Naive thymus-derived CD4-positive, alpha-beta T cell (primary cell): ENCODE measurements around the gene MIA2. TPM values are rescaled to one million over a fixed set of nuclear protein-coding genes. Genes with fewer than 3 reads are reported as not detected.
A peak's percentile ranks its signal among the peaks of the same experiment; 100 is the strongest.

Experiments
- ATAC-seq: fragments of 150-1000 bp; cut with Tn5 transposase; 2 replicates; pipeline ENCODE4 v1.10.0; 2021; ENCODE audit warnings: mild to moderate bottlenecking, moderate library complexity
- CTCF ChIA-PET: fragments of 350-600 bp; sonication (Branson Sonifier 250); formaldehyde crosslinking; loops from one replicate; lab custom pipeline; 2021; ENCODE audit warnings: antibody characterized with exemption; lab: Charles Lee
- POLR2A ChIA-PET: fragments of 350-600 bp; sonication (Branson Sonifier 250); formaldehyde crosslinking; loops from one replicate; lab custom pipeline; 2021; ENCODE audit warnings: antibody characterized with exemption, inconsistent platforms; lab: Charles Lee
- DNase-seq, 9 donors: peaks; one replicate each; pipeline versions ENCODE4 v3.0.0 to v3.0.0-alpha.2; 2020 to 2022; ENCODE audit warnings: mixed read lengths in 1 of 9
- H3K27ac ChIP-seq: one replicate; pipeline ENCODE4 v1.7.0; 2013; ENCODE audit warnings: mild to moderate bottlenecking, low read depth, low read length, moderate library complexity
- H3K27me3 ChIP-seq, 2 donors: one replicate each; pipeline ENCODE4 v1.7.0; 2013; ENCODE audit warnings: low read length in 2 of 2, mild to moderate bottlenecking in 2 of 2, moderate library complexity in 2 of 2; ENCODE audit not compliant: control insufficient read depth in 2 of 2, insufficient read depth in 2 of 2
- H3K36me3 ChIP-seq, 3 experiments: 1 replicate in 2 of 3; 2 replicates in 1 of 3; pipeline ENCODE4 v1.7.0; 2013; ENCODE audit warnings: low read length in 3 of 3, mild to moderate bottlenecking in 3 of 3, moderate library complexity in 1 of 3; ENCODE audit not compliant: insufficient read depth in 3 of 3, control insufficient read depth in 2 of 3
- H3K4me1 ChIP-seq, 2 donors: one replicate each; pipeline ENCODE4 v1.7.0; 2013; ENCODE audit warnings: low read length in 2 of 2, mild to moderate bottlenecking in 2 of 2, moderate library complexity in 1 of 2; ENCODE audit not compliant: control insufficient read depth in 2 of 2, insufficient read depth in 2 of 2
- H3K4me3 ChIP-seq: 2 replicates; pipeline ENCODE4 v1.7.0; 2013; ENCODE audit warnings: mild to moderate bottlenecking, low read length
- H3K9me3 ChIP-seq, 3 experiments: 1 replicate in 2 of 3; 2 replicates in 1 of 3; pipeline ENCODE4 v1.7.0; 2013; ENCODE audit warnings: low read length in 3 of 3; ENCODE audit not compliant: control insufficient read depth in 2 of 3
- H3K27ac Mint-ChIP-seq, 9 donors: one replicate each; pipeline ENCODE4 v1.8.0; 2020 to 2022; ENCODE audit warnings: mixed read lengths in 9 of 9, mild to moderate bottlenecking in 8 of 9, moderate library complexity in 5 of 9, inconsistent platforms in 2 of 9
- H3K27me3 Mint-ChIP-seq, 5 donors: one replicate each; pipeline ENCODE4 v1.8.0; 2021 to 2022; ENCODE audit warnings: mixed read lengths in 5 of 5, mild to moderate bottlenecking in 1 of 5
- H3K36me3 Mint-ChIP-seq, 5 donors: one replicate each; pipeline ENCODE4 v1.8.0; 2020 to 2022; ENCODE audit warnings: mixed read lengths in 5 of 5, mild to moderate bottlenecking in 3 of 5, inconsistent platforms in 1 of 5
- H3K4me1 Mint-ChIP-seq, 7 donors: one replicate each; pipeline ENCODE4 v1.8.0; 2020 to 2022; ENCODE audit warnings: mixed read lengths in 7 of 7, mild to moderate bottlenecking in 3 of 7, inconsistent platforms in 1 of 7
- H3K4me3 Mint-ChIP-seq, 10 donors: one replicate each; pipeline ENCODE4 v1.8.0; 2020 to 2022; ENCODE audit warnings: mild to moderate bottlenecking in 10 of 10, mixed read lengths in 10 of 10, moderate library complexity in 6 of 10, inconsistent platforms in 2 of 10
- H3K9me3 Mint-ChIP-seq, 11 donors: one replicate each; pipeline ENCODE4 v1.8.0; 2020 to 2022; ENCODE audit warnings: mixed read lengths in 11 of 11, mild to moderate bottlenecking in 4 of 11, inconsistent platforms in 1 of 11, moderate library complexity in 1 of 11
- intact Hi-C, 2 donors: fragments of 100-400 bp; cut with micrococcal nuclease; formaldehyde crosslinking; loops; one replicate each; pipeline ENCODE4 v1.15.1; 2023
- polyA plus RNA-seq, 2 donors: library from polyadenylated mRNA; unstranded; fragments of 300-500 nt; fragmentation: Illumina TruSeq; gene quantifications; one replicate each; pipeline ENCODE4 v1.2.3, GENCODE V29; 2021
- total RNA-seq, 6 experiments: library from RNA in 5 of 6; stranded (reverse) in 5 of 6; gene quantifications; 1 replicate in 5 of 6; 2 replicates in 1 of 6; pipeline ENCODE4 v1.2.3 and lab custom pipeline; 2021 to 2026

Gene MIA2
- total and polyA plus RNA-seq, 7 experiments from 2014 or later, result 18.4 to 30.6 (median 26.1) TPM

DNA sequence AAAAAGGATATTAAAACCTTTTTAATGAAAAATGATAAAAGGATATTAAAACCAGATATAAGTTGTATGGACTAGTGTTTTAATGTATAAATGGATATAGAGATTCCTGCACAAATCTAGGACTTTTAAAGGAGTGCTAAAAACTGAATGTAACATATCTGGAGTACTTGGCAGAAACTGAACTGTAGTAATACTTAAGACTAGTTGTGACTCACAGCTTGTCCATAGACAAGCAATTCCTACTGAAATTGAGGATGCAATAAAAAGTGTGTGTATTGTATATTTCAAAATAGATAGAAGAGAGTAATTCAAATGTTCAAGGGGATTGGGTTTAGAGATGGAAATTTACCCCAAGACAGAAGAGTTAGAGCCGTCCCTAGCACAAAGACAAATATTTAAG is 138.9 kb downstream of the MIA2 start:
- Mint-ChIP-seq H3K27ac (no peak overlapping the region), H3K9me3 (no peaks in the 10 kb centered on the region), H3K36me3 (peaks cover 4 to 33% (median 22%) of the 10 kb centered on the region in 5 donors), H3K4me1 (peaks cover 0 to 15% (median 7%) of the 10 kb centered on the region in 7 donors), H3K4me3 (no peak overlapping the region), H3K27me3 (no peaks in the 10 kb centered on the region)
- Histone ChIP-seq H3K36me3 (no peaks in the 10 kb centered on the region), H3K4me3 (no peak overlapping the region), H3K4me1 (no peaks in the 10 kb centered on the region), H3K27me3 (no peaks in the 10 kb centered on the region), H3K27ac (no peak overlapping the region), H3K9me3 (no peaks in the 10 kb centered on the region)
- intact Hi-C loops, result no loop called here
- ATAC-seq (no peak), DNase-seq (no peak)
- POLR2A ChIA-PET, result interaction anchor here (0.7 kb wide), 1 partner anchor 11 kb away, joined by 4 read pairs; no protein-coding TSS in a partner anchor
- CTCF ChIA-PET, result no interaction called here

- Mint-ChIP-seq H3K9me3 (no peaks in the 10 kb centered on the region), H3K27ac (peak overlapping the region in 1 of 9 donors; percentile 64), H3K4me1 (peaks cover 0 to 8% (median 4%) of the 10 kb centered on the region in 7 donors), H3K27me3 (no peaks in the 10 kb centered on the region), H3K36me3 (peaks cover 4 to 33% (median 17%) of the 10 kb centered on the region in 5 donors), H3K4me3 (no peak overlapping the region)
- no peaks in the 10 kb centered on the region for H3K9me3 ChIP-seq
- no peaks in the 10 kb centered on the region for H3K36me3 ChIP-seq
- no peak overlapping the region for H3K4me3 ChIP-seq
- POLR2A ChIA-PET, result no interaction called here
- no peaks in the 10 kb centered on the region for H3K4me1 ChIP-seq
- CTCF ChIA-PET, result no interaction called here
- no peak for ATAC-seq
- DNase-seq, result no peak
- no peak overlapping the region for H3K27ac ChIP-seq
- intact Hi-C loops, result no loop called here
- no peaks in the 10 kb centered on the region for H3K27me3 ChIP-seq
Observed at GRCh38 chr14:39374851-39375250, 141.1 kb downstream of the MIA2 start.

- no peak for ATAC-seq
- ChIA-PET POLR2A (no interaction called here), CTCF (interaction anchor here (0.6 kb wide), 1 partner anchor 360 kb away, joined by 3 read pairs; no protein-coding TSS in a partner anchor)
- no peak overlapping the region for H3K4me3 Mint-ChIP-seq
- no peak overlapping the region for H3K4me3 ChIP-seq
- H3K27me3 Mint-ChIP-seq, result no peaks in the 10 kb centered on the region
- no peaks in the 10 kb centered on the region for H3K9me3 Mint-ChIP-seq
- H3K4me1 ChIP-seq, result peaks cover 0 to under 1% of the 10 kb centered on the region in 2 donors
- H3K36me3 Mint-ChIP-seq, result peaks cover 0 to 16% (median 5%) of the 10 kb centered on the region in 5 donors
- no peaks in the 10 kb centered on the region for H3K36me3 ChIP-seq
- H3K9me3 ChIP-seq, result no peaks in the 10 kb centered on the region
- intact Hi-C loops, result no loop called here
- DNase-seq, result no peak
- peak overlapping the region in 3 of 9 donors; percentile 0 to 75 (median 1) for H3K27ac Mint-ChIP-seq
- no peak overlapping the region for H3K27ac ChIP-seq
- peaks cover 4 to 13% (median 5%) of the 10 kb centered on the region in 7 donors for H3K4me1 Mint-ChIP-seq
- no peaks in the 10 kb centered on the region for H3K27me3 ChIP-seq
Observed at GRCh38 chr14:39376667-39377403, 143.1 kb downstream of the MIA2 start.

DNA sequence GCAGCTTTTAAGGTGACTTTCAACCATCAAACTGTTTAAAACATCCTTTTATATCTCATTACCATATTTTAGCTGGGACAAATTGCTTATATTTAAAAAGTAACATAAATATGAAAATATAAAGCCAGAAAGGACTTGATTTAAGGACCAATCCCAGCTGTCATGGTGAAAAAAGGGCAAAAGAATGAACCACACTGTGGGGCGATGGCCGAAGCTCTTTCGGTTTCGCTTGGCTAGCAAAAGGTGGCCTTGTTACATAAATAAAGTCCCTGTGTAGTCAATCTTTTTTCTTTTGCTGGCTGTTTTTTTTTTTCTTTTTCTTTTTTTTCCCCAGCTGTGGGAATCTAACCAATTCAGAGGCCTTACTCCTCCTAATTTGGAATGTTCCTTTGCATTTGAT is 147.7 kb downstream of the MIA2 start:
- peaks cover 15 to 50% (median 36%) of the 10 kb centered on the region in 7 donors for H3K4me1 Mint-ChIP-seq
- POLR2A ChIA-PET, result no interaction called here
- CTCF ChIA-PET, result interaction anchor here (0.6 kb wide), 1 partner anchor 64 kb away, joined by 3 read pairs; no protein-coding TSS in a partner anchor

GRCh38 chr14:39382463-39382862 is 148.7 kb downstream of the MIA2 start:
- no peak for ATAC-seq
- H3K4me1 Mint-ChIP-seq, result peaks cover 15 to 47% (median 36%) of the 10 kb centered on the region in 7 donors
- Histone ChIP-seq H3K4me1 (peaks cover 4 to 25% of the 10 kb centered on the region in 2 donors), H3K27me3 (no peaks in the 10 kb centered on the region), H3K4me3 (no peak overlapping the region), H3K27ac (no peak overlapping the region), H3K9me3 (no peaks in the 10 kb centered on the region), H3K36me3 (no peaks in the 10 kb centered on the region)
- no peaks in the 10 kb centered on the region for H3K27me3 Mint-ChIP-seq
- DNase-seq, result no peak
- CTCF ChIA-PET, result no interaction called here
- intact Hi-C loops, result no loop called here
- POLR2A ChIA-PET, result no interaction called here
- no peak overlapping the region for H3K4me3 Mint-ChIP-seq
- peaks cover 0 to 2% (median 0%) of the 10 kb centered on the region in 11 donors for H3K9me3 Mint-ChIP-seq
- H3K27ac Mint-ChIP-seq, result peak overlapping the region in 3 of 9 donors; percentile 4 to 71 (median 32)
- H3K36me3 Mint-ChIP-seq, result peaks cover 5 to 17% (median 13%) of the 10 kb centered on the region in 5 donors

More for the DNA sequence above, 147.7 kb downstream of the MIA2 start:
- Histone ChIP-seq H3K36me3 (no peaks in the 10 kb centered on the region), H3K4me1 (peaks cover 4 to 25% of the 10 kb centered on the region in 2 donors), H3K9me3 (no peaks in the 10 kb centered on the region), H3K27ac (no peak overlapping the region), H3K27me3 (no peaks in the 10 kb centered on the region), H3K4me3 (no peak overlapping the region)
- ATAC-seq (no peak), DNase-seq (no peak)
- H3K9me3 Mint-ChIP-seq, result no peaks in the 10 kb centered on the region
- no peaks in the 10 kb centered on the region for H3K27me3 Mint-ChIP-seq
- peak overlapping the region in 1 of 9 donors; percentile 13 for H3K27ac Mint-ChIP-seq
- intact Hi-C loops, result no loop called here
- H3K4me3 Mint-ChIP-seq, result no peak overlapping the region
- H3K36me3 Mint-ChIP-seq, result peaks cover 2 to 10% (median 8%) of the 10 kb centered on the region in 5 donors

GRCh38 chr14:39383026-39383660 is 149.4 kb downstream of the MIA2 start:
- H3K9me3 ChIP-seq, result no peaks in the 10 kb centered on the region
- ATAC-seq (peak; percentile 54), DNase-seq (peak in 2 of 9 donors; percentile 12 to 21)
- H3K27ac Mint-ChIP-seq, result peak overlapping the region in 7 of 9 donors; percentile 0 to 84 (median 20)
- H3K27ac ChIP-seq, result no peak overlapping the region
- H3K4me1 Mint-ChIP-seq, result peaks cover 15 to 47% (median 36%) of the 10 kb centered on the region in 7 donors
- no peaks in the 10 kb centered on the region for H3K27me3 Mint-ChIP-seq
- peaks cover 0 to 2% (median 0%) of the 10 kb centered on the region in 11 donors for H3K9me3 Mint-ChIP-seq
- H3K4me3 Mint-ChIP-seq, result peak overlapping the region in 3 of 10 donors; percentile 29 to 48 (median 31)
- intact Hi-C loops, result no loop called here
- H3K36me3 ChIP-seq, result no peaks in the 10 kb centered on the region
- peaks cover 5 to 21% (median 14%) of the 10 kb centered on the region in 5 donors for H3K36me3 Mint-ChIP-seq
- no peak overlapping the region for H3K4me3 ChIP-seq
- H3K27me3 ChIP-seq, result no peaks in the 10 kb centered on the region
- POLR2A ChIA-PET, result interaction anchor here (0.6 to 1.1 kb wide), 2 partner anchors 18 to 49 kb away, joined by 4 read pairs; partner anchors contain the start of gene FBXO33
- CTCF ChIA-PET, result no interaction called here
- peaks cover 4 to 25% of the 10 kb centered on the region in 2 donors for H3K4me1 ChIP-seq
